Stomach smooth muscle (tissue), 2 donors: Measurements from ENCODE around the gene GRAMD1C.
A peak's percentile ranks its signal among the peaks of the same experiment; 100 is the strongest.

ENCODE experiments used
- H3K27ac ChIP-seq: one replicate; pipeline ENCODE4 v1.7.0; 2013; ENCODE audit warnings: mild to moderate bottlenecking, low read length, inconsistent platforms
- H3K27me3 ChIP-seq, 2 donors: one replicate each; pipeline ENCODE4 v1.7.0; 2013; ENCODE audit warnings: low read length in 2 of 2; ENCODE audit not compliant: insufficient read depth in 2 of 2, control insufficient read depth in 1 of 2
- H3K36me3 ChIP-seq, 2 donors: one replicate each; pipeline ENCODE4 v1.7.0; 2013; ENCODE audit warnings: low read length in 2 of 2; ENCODE audit not compliant: control insufficient read depth in 2 of 2, insufficient read depth in 2 of 2
- H3K4me1 ChIP-seq: one replicate; pipeline ENCODE4 v1.7.0; 2013; ENCODE audit warnings: low read length; ENCODE audit not compliant: control insufficient read depth, insufficient read depth
- H3K4me3 ChIP-seq, 2 donors: one replicate each; pipeline ENCODE4 v1.7.0; 2013; ENCODE audit warnings: low read length in 2 of 2
- H3K9ac ChIP-seq, 2 donors: one replicate each; pipeline ENCODE4 v1.7.0; 2013; ENCODE audit warnings: low read length in 2 of 2, mild to moderate bottlenecking in 1 of 2
- H3K9me3 ChIP-seq, 2 donors: one replicate each; pipeline ENCODE4 v1.7.0; 2013; ENCODE audit warnings: low read length in 2 of 2; ENCODE audit not compliant: control insufficient read depth in 2 of 2
- donor health status: healthy.
- donor health status: Pancreatic carcinoma.

Gene GRAMD1C

DNA sequence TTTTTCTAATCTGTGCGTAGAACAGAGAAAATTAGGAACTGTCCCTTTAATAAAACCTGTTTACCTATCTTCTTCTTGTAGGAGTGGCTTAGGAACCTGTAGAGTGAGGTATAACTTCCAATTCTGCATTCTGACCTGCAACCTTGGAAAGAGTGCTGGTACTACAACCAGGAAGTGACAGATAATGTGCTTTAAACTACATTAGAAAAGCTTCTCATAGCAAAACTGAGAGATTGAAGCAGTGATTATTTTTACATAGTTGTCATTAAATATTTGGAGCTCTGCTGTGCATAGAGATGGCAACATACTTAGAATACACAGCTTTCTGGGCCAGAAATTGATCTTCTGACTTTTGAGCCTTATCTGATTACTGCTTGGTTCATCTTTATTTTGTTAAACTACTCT is 58.8 kb downstream of the GRAMD1C start:
- no peak overlapping the region for H3K9ac ChIP-seq
- no peaks in the 10 kb centered on the region for H3K9me3 ChIP-seq
- no peaks in the 10 kb centered on the region for H3K36me3 ChIP-seq
- no peak overlapping the region for H3K27ac ChIP-seq
- H3K27me3 ChIP-seq: no peaks in the 10 kb centered on the region
- no peaks in the 10 kb centered on the region for H3K4me1 ChIP-seq
- no peak overlapping the region for H3K4me3 ChIP-seq

DNA sequence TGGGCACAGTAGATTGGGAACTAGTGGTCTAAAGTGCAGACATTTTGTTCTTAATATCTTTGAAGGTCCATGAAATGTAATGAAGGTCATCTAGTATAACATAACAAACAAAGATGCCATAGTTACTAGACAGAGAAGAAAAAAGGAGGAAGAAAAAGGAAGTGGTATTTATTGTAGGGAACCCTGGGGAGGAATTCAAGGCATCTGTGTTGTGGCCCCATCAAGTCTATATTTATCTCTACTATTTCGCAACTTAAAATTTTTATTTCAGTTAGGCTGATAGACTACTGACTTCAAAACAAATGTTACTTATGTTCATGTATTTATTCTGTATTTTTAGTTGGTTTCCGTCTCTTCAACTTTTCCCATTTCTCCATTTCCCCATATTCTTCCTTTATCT is 60.3 kb downstream of the GRAMD1C start:
- H3K9ac ChIP-seq: no peak overlapping the region
- H3K4me1 ChIP-seq: no peaks in the 10 kb centered on the region
- no peaks in the 10 kb centered on the region for H3K36me3 ChIP-seq
- H3K27ac ChIP-seq: no peak overlapping the region
- no peaks in the 10 kb centered on the region for H3K27me3 ChIP-seq
- no peaks in the 10 kb centered on the region for H3K9me3 ChIP-seq
- no peak overlapping the region for H3K4me3 ChIP-seq

DNA sequence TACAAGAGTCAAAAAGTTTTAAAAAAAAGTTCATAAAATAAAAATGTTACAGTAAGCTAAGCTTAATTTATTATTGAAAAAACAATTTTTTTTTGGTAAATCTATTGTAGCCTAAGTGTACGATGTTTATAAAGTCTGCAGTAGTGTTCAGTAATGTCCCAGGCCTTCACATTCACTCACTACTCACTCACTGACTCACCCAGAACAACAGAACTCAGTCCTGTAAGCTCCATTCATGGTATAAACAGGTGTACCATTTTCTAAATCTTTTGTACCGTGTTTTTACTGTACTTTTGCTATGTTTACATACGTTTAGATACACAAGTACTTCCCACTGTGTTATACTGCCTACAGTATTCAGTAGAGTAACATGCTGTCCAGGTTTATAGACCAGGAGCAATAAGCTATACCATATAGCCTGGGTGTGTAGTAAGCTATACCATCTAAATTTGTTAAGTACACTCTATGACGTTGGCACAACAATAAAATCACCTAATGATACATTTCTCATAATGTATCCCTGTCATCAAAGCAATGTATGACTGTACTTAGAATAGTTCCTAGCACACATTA is 68.1 kb downstream of the GRAMD1C start:
- no peaks in the 10 kb centered on the region for H3K27me3 ChIP-seq
- no peaks in the 10 kb centered on the region for H3K4me1 ChIP-seq
- H3K27ac ChIP-seq: no peak overlapping the region
- no peak overlapping the region for H3K4me3 ChIP-seq
- H3K9me3 ChIP-seq: no peaks in the 10 kb centered on the region
- H3K36me3 ChIP-seq: no peaks in the 10 kb centered on the region
- no peak overlapping the region for H3K9ac ChIP-seq

- no peaks in the 10 kb centered on the region for H3K27me3 ChIP-seq
- no peak overlapping the region for H3K27ac ChIP-seq
- no peaks in the 10 kb centered on the region for H3K4me1 ChIP-seq
- no peak overlapping the region for H3K4me3 ChIP-seq
- no peaks in the 10 kb centered on the region for H3K36me3 ChIP-seq
- no peak overlapping the region for H3K9ac ChIP-seq
- H3K9me3 ChIP-seq: no peaks in the 10 kb centered on the region
Observed at GRCh38 chr3:113908133-113908532, 69.5 kb downstream of the GRAMD1C start.

DNA sequence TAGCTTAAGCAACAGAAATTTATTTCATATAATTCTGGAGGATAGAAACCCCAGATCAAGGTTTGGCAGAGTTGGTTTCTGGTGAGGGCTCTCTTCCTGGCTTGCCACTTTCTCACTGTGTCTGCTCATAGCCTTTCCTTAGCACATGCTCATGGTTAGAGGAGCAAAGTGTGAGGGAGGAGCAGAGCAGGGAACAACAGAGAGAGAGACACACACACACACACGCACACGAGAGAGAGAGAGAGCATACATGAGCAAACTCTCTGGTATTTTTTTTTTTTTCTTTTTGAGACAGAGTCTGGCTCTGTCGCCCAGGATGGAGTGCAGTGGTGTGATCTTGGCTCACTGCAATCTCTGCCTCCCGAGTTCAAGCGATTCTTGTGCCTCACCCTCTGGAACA is 72.4 kb downstream of the GRAMD1C start:
- Histone ChIP-seq H3K9ac (no peak overlapping the region), H3K27me3 (no peaks in the 10 kb centered on the region), H3K9me3 (no peaks in the 10 kb centered on the region), H3K4me3 (no peak overlapping the region), H3K4me1 (no peaks in the 10 kb centered on the region), H3K36me3 (no peaks in the 10 kb centered on the region), H3K27ac (no peak overlapping the region)

GRCh38 chr3:113912552-113913236 is 74.1 kb downstream of the GRAMD1C start:
- Histone ChIP-seq H3K27me3 (no peaks in the 10 kb centered on the region), H3K9ac (no peak overlapping the region), H3K36me3 (no peaks in the 10 kb centered on the region), H3K27ac (no peak overlapping the region), H3K4me3 (no peak overlapping the region), H3K9me3 (no peaks in the 10 kb centered on the region), H3K4me1 (no peaks in the 10 kb centered on the region)

GRCh38 chr3:113914646-113915045 is 76.1 kb downstream of the GRAMD1C start:
- H3K27me3 ChIP-seq: no peaks in the 10 kb centered on the region
- H3K36me3 ChIP-seq: no peaks in the 10 kb centered on the region
- no peaks in the 10 kb centered on the region for H3K4me1 ChIP-seq
- no peak overlapping the region for H3K9ac ChIP-seq
- H3K4me3 ChIP-seq: no peak overlapping the region
- H3K9me3 ChIP-seq: no peaks in the 10 kb centered on the region
- no peak overlapping the region for H3K27ac ChIP-seq

- Histone ChIP-seq H3K4me3 (no peak overlapping the region), H3K9me3 (no peaks in the 10 kb centered on the region), H3K36me3 (no peaks in the 10 kb centered on the region), H3K4me1 (no peaks in the 10 kb centered on the region), H3K9ac (no peak overlapping the region), H3K27me3 (no peaks in the 10 kb centered on the region), H3K27ac (no peak overlapping the region)
Observed at GRCh38 chr3:113927556-113927955, 89.0 kb downstream of the GRAMD1C start.

DNA sequence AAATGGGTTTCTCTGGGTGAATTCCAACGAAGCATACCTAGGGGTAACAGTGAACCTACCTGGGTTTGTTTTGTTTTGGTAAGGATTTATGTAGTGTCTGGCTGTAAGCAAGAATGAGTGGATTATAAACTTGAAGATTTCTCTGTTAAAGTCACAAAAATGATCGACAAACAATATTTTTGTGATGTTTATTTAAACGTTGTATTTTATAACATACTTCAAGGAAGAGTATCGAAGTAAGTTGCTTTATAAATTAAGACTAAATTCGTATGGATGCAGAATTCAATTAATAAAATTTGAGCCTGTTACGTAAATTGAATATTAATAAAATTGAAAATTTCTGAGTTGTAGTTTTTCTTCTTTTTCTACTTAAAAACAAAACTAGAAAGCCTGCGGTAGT is 108.2 kb downstream of the GRAMD1C start:
- no peaks in the 10 kb centered on the region for H3K27me3 ChIP-seq
- H3K4me3 ChIP-seq: peak overlapping the region; percentile 55 to 83
- peak overlapping the region in 1 of 2 donors; percentile 48 for H3K9ac ChIP-seq
- no peaks in the 10 kb centered on the region for H3K9me3 ChIP-seq
- no peak overlapping the region for H3K27ac ChIP-seq
- H3K4me1 ChIP-seq: peaks cover 12% of the 10 kb centered on the region
- H3K36me3 ChIP-seq: no peaks in the 10 kb centered on the region

DNA sequence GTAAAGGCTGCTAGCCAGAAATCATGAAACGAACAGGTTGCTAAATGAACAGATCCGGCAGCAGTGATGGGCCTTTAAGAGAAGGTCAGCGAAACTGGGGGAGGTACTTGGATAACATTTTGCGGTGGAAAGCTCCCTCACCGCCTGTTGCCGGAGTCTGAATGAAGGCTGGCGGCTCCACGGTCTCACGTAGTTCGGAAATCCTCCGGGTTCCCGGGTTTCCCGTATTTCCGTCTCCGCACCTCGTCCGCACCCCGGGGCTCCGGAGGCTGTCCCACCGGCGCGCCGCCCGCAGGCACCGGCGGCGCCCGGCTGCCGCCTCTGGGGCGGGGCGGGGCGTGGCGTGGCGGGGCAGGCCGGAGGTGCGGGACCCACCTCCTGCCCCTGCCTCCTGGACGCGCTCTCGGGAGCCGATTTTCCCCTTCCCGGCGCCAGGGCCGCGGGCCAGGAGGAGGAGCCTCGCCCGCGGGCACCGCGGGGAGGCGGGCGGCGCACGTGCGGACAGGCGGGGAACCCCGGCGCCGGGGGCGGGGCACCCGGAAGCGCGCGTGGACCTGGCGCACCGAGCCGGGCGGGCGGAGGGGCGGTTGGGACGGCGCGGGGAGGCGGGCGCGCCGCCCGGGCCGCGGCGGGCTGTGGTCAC is 108.9 kb downstream of the GRAMD1C start, which contains the start of gene ZDHHC23:
TSS of gene ZDHHC23 (plus strand) at position 642 of the 643 bp plus-strand sequence. CDS start 790 bp downstream, outside the sequence.
- peak within 1 kb of the TSS; percentile 55 to 83 for H3K4me3 ChIP-seq
- no peaks in the 10 kb centered on the region for H3K36me3 ChIP-seq
- peaks cover 12% of the 10 kb centered on the region for H3K4me1 ChIP-seq
- no peaks in the 10 kb centered on the region for H3K27me3 ChIP-seq
- no peaks in the 10 kb centered on the region for H3K9me3 ChIP-seq
- H3K9ac ChIP-seq: peak within 1 kb of the TSS; percentile 48 to 55
- H3K27ac ChIP-seq: no peak within 1 kb of the TSS
